Kidney (tissue), 14 donors: ENCODE measurements around the gene PRDM16. TPM values are rescaled to one million over a fixed set of nuclear protein-coding genes. Genes with fewer than 3 reads are reported as not detected.
A peak's percentile ranks its signal among the peaks of the same experiment; 100 is the strongest.

ENCODE experiments used
- DNase-seq, 5 donors: peaks; one replicate each; pipeline ENCODE4 v3.0.0-alpha.2; 2013 to 2020
- FAIRE-seq: peaks from 2 replicates; lab custom pipeline; 2012; peaks lifted over from hg19 to GRCh38; lab: Jason Lieb, UNC
- H3K27ac ChIP-seq, 2 donors: one replicate each; pipeline ENCODE4 v1.7.0; 2013; ENCODE audit warnings: low read depth in 2 of 2, low read length in 2 of 2, inconsistent platforms in 1 of 2
- H3K27me3 ChIP-seq: one replicate; pipeline ENCODE4 v1.7.1; 2013; ENCODE audit warnings: low read length, inconsistent platforms; ENCODE audit not compliant: control insufficient read depth, insufficient read depth
- H3K36me3 ChIP-seq, 3 donors: one replicate each; pipeline versions ENCODE4 v1.7.0 to v1.7.1; 2013; ENCODE audit warnings: low read length in 3 of 3, control low read depth in 1 of 3, inconsistent platforms in 1 of 3; ENCODE audit not compliant: insufficient read depth in 3 of 3, control insufficient read depth in 2 of 3
- H3K4me1 ChIP-seq, 3 donors: one replicate each; pipeline versions ENCODE4 v1.7.0 to v1.7.1; 2013; ENCODE audit warnings: low read length in 3 of 3, inconsistent platforms in 1 of 3, low read depth in 1 of 3; ENCODE audit not compliant: control insufficient read depth in 2 of 3, insufficient read depth in 2 of 3
- H3K4me3 ChIP-seq, 3 donors: one replicate each; pipeline versions ENCODE4 v1.7.0 to v1.8.1; 2013; ENCODE audit warnings: low read length in 3 of 3, control low read depth in 1 of 3, inconsistent platforms in 1 of 3
- H3K9ac ChIP-seq, 3 donors: one replicate each; pipeline versions ENCODE4 v1.7.0 to v1.7.1; 2013; ENCODE audit warnings: low read length in 3 of 3, control low read depth in 1 of 3, inconsistent platforms in 1 of 3
- H3K9me3 ChIP-seq, 3 donors: one replicate each; pipeline versions ENCODE4 v1.7.0 to v1.7.1; 2013; ENCODE audit warnings: low read length in 3 of 3, control low read depth in 1 of 3, inconsistent platforms in 1 of 3; ENCODE audit not compliant: control insufficient read depth in 2 of 3, insufficient read depth in 1 of 3
- intact Hi-C: fragments of 100-400 bp; cut with DNase I; formaldehyde crosslinking; loops from one replicate; pipeline ENCODE4 v1.11.1; 2022
- polyA plus RNA-seq: library from polyadenylated mRNA; stranded (reverse); fragments of 350-450 nt; fragmentation: Illumina TruSeq; extraction: RNeasy Lipid Tissue Mini Kit (QIAGEN cat#74804); gene quantifications from one replicate; pipeline ENCODE4 v1.2.3, GENCODE V29; 2014; ENCODE audit warnings: low read depth, low replicate concordance; ENCODE audit not compliant: insufficient read depth
- total RNA-seq: library from RNA; stranded (reverse); fragmentation: NEBNext Ultra II Directional; extraction: Animal tissue kit (Norgen Biotek cat#: 25700); gene quantifications from one replicate; pipeline ENCODE4 v1.2.1, GENCODE V29; 2021
- TF ChIP-seq, protein P1 (sequence below): IDR thresholded peaks from 3 replicates; pipeline ENCODE4 v1.5.1; 2012; ENCODE audit warnings: mild to moderate bottlenecking, moderate library complexity, borderline replicate concordance; ENCODE audit not compliant: insufficient read depth; ENCODE audit errors: extremely low read depth
- donor health status: control.
- donor health status: control.
- donor health status: control.
- donor health status: control.
- donor health status: control.
- donor health status: DM: yes; HTN: yes; CAD: no.
- donor health status: Normal renal cell carcinoma (clear cell type).

Gene PRDM16
- total and polyA plus RNA-seq, 2 donors from 2014 or later: 3.0 to 21.9 TPM

GRCh38 chr1:3216015-3216391, 147.0 kb downstream of the PRDM16 start:
- peaks cover 1% of the 10 kb centered on the region for H3K27me3 ChIP-seq
- H3K36me3 ChIP-seq: no peaks in the 10 kb centered on the region
- H3K9ac ChIP-seq: peak overlapping the region in 1 of 3 donors; percentile 35
- FAIRE-seq: no peak
- H3K4me3 ChIP-seq: no peak overlapping the region
- intact Hi-C loops: no loop called here
- TF ChIP-seq, protein P1, sequence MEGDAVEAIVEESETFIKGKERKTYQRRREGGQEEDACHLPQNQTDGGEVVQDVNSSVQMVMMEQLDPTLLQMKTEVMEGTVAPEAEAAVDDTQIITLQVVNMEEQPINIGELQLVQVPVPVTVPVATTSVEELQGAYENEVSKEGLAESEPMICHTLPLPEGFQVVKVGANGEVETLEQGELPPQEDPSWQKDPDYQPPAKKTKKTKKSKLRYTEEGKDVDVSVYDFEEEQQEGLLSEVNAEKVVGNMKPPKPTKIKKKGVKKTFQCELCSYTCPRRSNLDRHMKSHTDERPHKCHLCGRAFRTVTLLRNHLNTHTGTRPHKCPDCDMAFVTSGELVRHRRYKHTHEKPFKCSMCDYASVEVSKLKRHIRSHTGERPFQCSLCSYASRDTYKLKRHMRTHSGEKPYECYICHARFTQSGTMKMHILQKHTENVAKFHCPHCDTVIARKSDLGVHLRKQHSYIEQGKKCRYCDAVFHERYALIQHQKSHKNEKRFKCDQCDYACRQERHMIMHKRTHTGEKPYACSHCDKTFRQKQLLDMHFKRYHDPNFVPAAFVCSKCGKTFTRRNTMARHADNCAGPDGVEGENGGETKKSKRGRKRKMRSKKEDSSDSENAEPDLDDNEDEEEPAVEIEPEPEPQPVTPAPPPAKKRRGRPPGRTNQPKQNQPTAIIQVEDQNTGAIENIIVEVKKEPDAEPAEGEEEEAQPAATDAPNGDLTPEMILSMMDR: no peak
- H3K4me1 ChIP-seq: peaks cover 0 to 44% (median 24%) of the 10 kb centered on the region in 3 donors
- H3K27ac ChIP-seq: peak overlapping the region; percentile 86 to 87
- no peak for DNase-seq
- H3K9me3 ChIP-seq: no peaks in the 10 kb centered on the region

DNA sequence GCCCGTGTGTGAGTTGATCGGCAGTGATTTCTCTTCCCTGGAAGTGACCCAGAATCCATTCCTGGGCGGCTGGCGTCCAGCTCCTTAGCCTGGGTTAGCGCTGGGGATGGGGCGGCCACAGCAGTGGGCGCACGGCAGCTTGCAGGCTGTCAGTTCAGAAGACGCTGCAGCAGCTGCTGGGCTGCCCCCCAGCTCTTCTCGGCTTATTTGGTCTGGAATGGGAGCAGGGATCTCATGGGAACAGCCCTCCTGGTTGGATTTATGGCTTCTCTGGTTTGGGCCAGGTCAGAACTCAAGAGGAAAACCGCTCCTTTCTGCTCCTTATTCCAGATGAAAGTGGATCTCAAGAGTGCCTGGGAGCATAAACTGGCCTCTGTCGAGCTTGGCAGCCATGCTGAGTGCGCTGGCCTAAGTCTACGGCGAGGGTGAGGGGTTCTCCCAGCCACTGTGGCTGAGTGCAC, 148.2 kb downstream of the PRDM16 start:
- intact Hi-C loops: no loop called here
- H3K9ac ChIP-seq: peak overlapping the region in 2 of 3 donors; percentile 22 to 67
- H3K27ac ChIP-seq: peak overlapping the region; percentile 86 to 87
- no peaks in the 10 kb centered on the region for H3K36me3 ChIP-seq
- TF ChIP-seq, protein P1: no peak
- H3K4me3 ChIP-seq: peak overlapping the region in 1 of 3 donors; percentile 32
- no peaks in the 10 kb centered on the region for H3K27me3 ChIP-seq
- FAIRE-seq (no peak), DNase-seq (peak in 1 of 5 donors; percentile 40)
- H3K9me3 ChIP-seq: no peaks in the 10 kb centered on the region
- peaks cover 0 to 47% (median 28%) of the 10 kb centered on the region in 3 donors for H3K4me1 ChIP-seq

- peak overlapping the region in 2 of 3 donors; percentile 8 to 61 for H3K9ac ChIP-seq
- peaks cover 0 to 50% (median 28%) of the 10 kb centered on the region in 3 donors for H3K4me1 ChIP-seq
- no peak for DNase-seq
- intact Hi-C loops: no loop called here
- no peak overlapping the region for H3K4me3 ChIP-seq
- TF ChIP-seq, protein P1: no peak
- FAIRE-seq: no peak
- no peaks in the 10 kb centered on the region for H3K9me3 ChIP-seq
- peak overlapping the region; percentile 86 to 87 for H3K27ac ChIP-seq
- H3K36me3 ChIP-seq: no peaks in the 10 kb centered on the region
- H3K27me3 ChIP-seq: peaks cover under 1% of the 10 kb centered on the region
These were observed 149.1 kb downstream of the PRDM16 start for GRCh38 chr1:3217979-3218679.
